H1 (cell line): ENCODE results near the gene OR13H1. TPM values are rescaled to one million over a fixed set of nuclear protein-coding genes. Genes with fewer than 3 reads are reported as not detected.

Experiments used
- CTCF ChIA-PET: fragments of 300-600 bp; sonication (Branson Sonifier 250); formaldehyde crosslinking; loops from one replicate; lab custom pipeline; 2021; ENCODE audit not compliant: partially characterized antibody; lab: Charles Lee
- POLR2A ChIA-PET: fragments of 300-600 bp; sonication (Branson Sonifier 250); formaldehyde crosslinking; loops from one replicate; lab custom pipeline; 2021; ENCODE audit warnings: inconsistent platforms; ENCODE audit not compliant: partially characterized antibody; lab: Charles Lee
- DNase-seq, 2 experiments: peaks; one replicate each; pipeline versions ENCODE4 v3.0.0 to v3.0.0-alpha.2; 2010 to 2022; ENCODE audit warnings: low spot score in 2 of 2, low read depth in 1 of 2, mixed read lengths in 1 of 2
- FAIRE-seq: peaks from 2 replicates; lab custom pipeline; 2011; peaks lifted over from hg19 to GRCh38; lab: Jason Lieb, UNC
- H2AFZ ChIP-seq: 2 replicates; pipeline ENCODE4 v1.8.1; 2012; ENCODE audit warnings: low read length, inconsistent platforms
- H2AK5ac ChIP-seq: 2 replicates; pipeline ENCODE4 v1.6.1; 2013; ENCODE audit warnings: low read depth, low read length
- H2BK120ac ChIP-seq: replicated peaks from 2 replicates; pipeline ENCODE3; 2013; ENCODE audit warnings: low read depth, low read length, inconsistent platforms
- H2BK12ac ChIP-seq: 2 replicates; pipeline ENCODE4 v1.6.1; 2013; ENCODE audit warnings: low read depth, low read length
- H2BK15ac ChIP-seq: 2 replicates; pipeline ENCODE4 v1.6.1; 2013; ENCODE audit warnings: low read length
- H2BK20ac ChIP-seq: 2 replicates; pipeline ENCODE4 v1.6.1; 2013; ENCODE audit warnings: low read length
- H2BK5ac ChIP-seq: 2 replicates; pipeline ENCODE4 v1.6.1; 2013; ENCODE audit warnings: low read depth, low read length
- H3K14ac ChIP-seq: 2 replicates; pipeline ENCODE4 v1.6.1; 2013; ENCODE audit warnings: inconsistent platforms; ENCODE audit not compliant: insufficient read length
- H3K18ac ChIP-seq: 2 replicates; pipeline ENCODE4 v1.6.1; 2013; ENCODE audit warnings: low read length; ENCODE audit errors: extremely low read depth
- H3K23ac ChIP-seq: 2 replicates; pipeline ENCODE4 v1.6.1; 2013; ENCODE audit warnings: inconsistent platforms; ENCODE audit not compliant: insufficient read length
- H3K23me2 ChIP-seq: 2 replicates; pipeline ENCODE4 v1.6.1; 2013; ENCODE audit warnings: low read depth, low read length
- H3K27ac ChIP-seq: 2 replicates; pipeline ENCODE4 v1.6.1; 2011; ENCODE audit warnings: low read depth, low read length, inconsistent platforms
- H3K27me3 ChIP-seq, 4 experiments: replicated peaks in 1 of 4; 1 replicate in 1 of 4; 2 replicates in 3 of 4; pipeline versions ENCODE4 v1.6.1 to v1.8.1; 2011 to 2013; ENCODE audit warnings: low read length in 3 of 4, mild to moderate bottlenecking in 3 of 4, inconsistent platforms in 2 of 4, mixed read lengths in 2 of 4, moderate library complexity in 1 of 4; ENCODE audit not compliant: control insufficient read depth in 3 of 4, insufficient read depth in 3 of 4; ENCODE audit errors: extremely low read depth in 1 of 4
- H3K36me3 ChIP-seq, 4 experiments: 2 replicates each; pipeline versions ENCODE4 v1.6.1 to v1.8.1; 2011 to 2013; ENCODE audit warnings: mild to moderate bottlenecking in 4 of 4, low read length in 3 of 4, moderate library complexity in 2 of 4, control low read depth in 1 of 4, inconsistent platforms in 1 of 4; ENCODE audit not compliant: insufficient read depth in 4 of 4, control insufficient read depth in 2 of 4
- H3K4ac ChIP-seq: replicated peaks from 2 replicates; pipeline ENCODE3; 2013; ENCODE audit warnings: low read length, low read depth, mixed read lengths, inconsistent platforms; ENCODE audit not compliant: insufficient read length
- H3K4me1 ChIP-seq, 4 experiments: replicated peaks in 1 of 4; 1 replicate in 1 of 4; 2 replicates in 3 of 4; pipeline versions ENCODE4 v1.6.1 to v1.8.1; 2011 to 2013; ENCODE audit warnings: low read length in 3 of 4, inconsistent platforms in 2 of 4, mixed read lengths in 1 of 4; ENCODE audit not compliant: insufficient read depth in 4 of 4, control insufficient read depth in 3 of 4
- H3K4me2 ChIP-seq, 2 experiments: 2 replicates each; pipeline versions ENCODE4 v1.6.1 to v1.8.1; 2011 to 2013; ENCODE audit warnings: low read depth in 2 of 2, low read length in 2 of 2, control low read depth in 1 of 2, inconsistent platforms in 1 of 2, mild to moderate bottlenecking in 1 of 2; ENCODE audit not compliant: insufficient read depth in 1 of 2
- H3K4me3 ChIP-seq, 4 experiments: fragments of 200-600, 300-600 bp in 1 of 4; sonication (generic), shearing (Covaris generic), sonication (Bioruptor Twin) in 1 of 4; 2 replicates each; pipeline versions ENCODE4 v1.5.1 to v1.8.1; 2011 to 2016; ENCODE audit warnings: low read length in 4 of 4, low read depth in 3 of 4, control low read depth in 2 of 4, inconsistent platforms in 2 of 4, mild to moderate bottlenecking in 2 of 4, mixed read lengths in 1 of 4, moderate library complexity in 1 of 4; ENCODE audit not compliant: insufficient read depth in 2 of 4; ENCODE audit errors: extremely low read depth in 1 of 4
- H3K56ac ChIP-seq: replicated peaks from 2 replicates; pipeline ENCODE3; 2013; ENCODE audit warnings: low read depth, mild to moderate bottlenecking, mixed read lengths, low read length, inconsistent platforms; ENCODE audit not compliant: insufficient read length
- H3K79me1 ChIP-seq: 2 replicates; pipeline ENCODE4 v1.6.1; 2013; ENCODE audit warnings: low read depth, low read length, control low read depth
- H3K79me2 ChIP-seq, 2 experiments: 2 replicates each; pipeline versions ENCODE4 v1.6.1 to v1.8.1; 2012 to 2013; ENCODE audit warnings: low read length in 2 of 2, mild to moderate bottlenecking in 2 of 2, inconsistent platforms in 1 of 2; ENCODE audit not compliant: insufficient read depth in 2 of 2, control insufficient read depth in 1 of 2
- H3K9ac ChIP-seq, 4 experiments: replicated peaks in 1 of 4; 1 replicate in 1 of 4; 2 replicates in 3 of 4; pipeline versions ENCODE4 v1.6.1 to v1.8.1; 2011 to 2013; ENCODE audit warnings: low read depth in 3 of 4, low read length in 3 of 4, control low read depth in 2 of 4, mild to moderate bottlenecking in 2 of 4, moderate library complexity in 2 of 4, inconsistent platforms in 1 of 4; ENCODE audit errors: extremely low read depth in 1 of 4
- H3K9me3 ChIP-seq, 2 experiments: 2 replicates each; pipeline versions ENCODE4 v1.6.1 to v1.8.1; 2012 to 2013; ENCODE audit warnings: mild to moderate bottlenecking in 2 of 2, moderate library complexity in 2 of 2, control low read depth in 1 of 2, inconsistent platforms in 1 of 2, low read depth in 1 of 2, low read length in 1 of 2, mixed read lengths in 1 of 2; ENCODE audit not compliant: insufficient read depth in 2 of 2
- H4K20me1 ChIP-seq, 2 experiments: replicated peaks in 1 of 2; 2 replicates each; pipeline versions ENCODE3 to v1.8.1; 2011 to 2013; ENCODE audit warnings: inconsistent platforms in 2 of 2, low read length in 2 of 2, mild to moderate bottlenecking in 1 of 2; ENCODE audit not compliant: insufficient read depth in 2 of 2, control insufficient read depth in 1 of 2
- H4K5ac ChIP-seq: 2 replicates; pipeline ENCODE4 v1.6.1; 2013; ENCODE audit warnings: low read length, low read depth, mixed read lengths, inconsistent platforms; ENCODE audit not compliant: insufficient read length
- H4K8ac ChIP-seq: 2 replicates; pipeline ENCODE4 v1.8.0; 2013; ENCODE audit warnings: mild to moderate bottlenecking, moderate library complexity, low read length, inconsistent platforms; ENCODE audit not compliant: insufficient read depth; ENCODE audit errors: extremely low read depth
- H4K91ac ChIP-seq: replicated peaks from 2 replicates; pipeline ENCODE3; 2013; ENCODE audit warnings: low read length, mixed read lengths, inconsistent platforms; ENCODE audit not compliant: insufficient read length
- EGR1 ChIP-seq: IDR thresholded peaks from 2 replicates; pipeline ENCODE4 v1.6.1; 2011; ENCODE audit warnings: low read depth, low read length, borderline replicate concordance
- GABPA ChIP-seq: IDR thresholded peaks from 2 replicates; pipeline ENCODE4 v1.6.1; 2011; ENCODE audit warnings: mild to moderate bottlenecking, low read length, moderate library complexity, borderline replicate concordance; ENCODE audit not compliant: insufficient read depth
- GTF2F1 ChIP-seq: IDR thresholded peaks from 2 replicates; pipeline ENCODE4 v1.6.1; 2012; ENCODE audit warnings: low read depth, low read length, improper control_type of control experiment, borderline replicate concordance
- MAFK ChIP-seq: IDR thresholded peaks from 2 replicates; pipeline ENCODE4 v1.6.1; 2012; ENCODE audit warnings: low read depth, mild to moderate bottlenecking, improper control_type of control experiment, low read length
- NRF1 ChIP-seq: IDR thresholded peaks from 2 replicates; pipeline ENCODE4 v1.6.1; 2011; ENCODE audit warnings: mild to moderate bottlenecking, low read depth, low read length, improper control_type of control experiment
- PHF8 ChIP-seq: fragments of 200-600 bp; sonication (generic); conservative IDR thresholded peaks from 2 replicates; pipeline ENCODE4 v1.7.1; 2012; ENCODE audit warnings: low read depth, mild to moderate bottlenecking, inconsistent platforms, low read length, moderate library complexity
- POLR2A ChIP-seq, 2 experiments: IDR thresholded peaks; 1 replicate in 1 of 2; 2 replicates in 1 of 2; pipeline ENCODE4 v1.6.1; 2011; ENCODE audit warnings: low read depth in 2 of 2, low read length in 2 of 2, mild to moderate bottlenecking in 2 of 2; ENCODE audit errors: control extremely low read depth in 1 of 2
- POLR2AphosphoS5 ChIP-seq: IDR thresholded peaks from 2 replicates; pipeline ENCODE4 v1.6.1; 2011; ENCODE audit warnings: low read depth, low read length
- RFX5 ChIP-seq: IDR thresholded peaks from 2 replicates; pipeline ENCODE4 v1.6.1; 2011; ENCODE audit warnings: low read depth, low read length, improper control_type of control experiment, borderline replicate concordance
- SAP30 ChIP-seq: fragments of 300-600 bp; sonication (generic); IDR thresholded peaks from 2 replicates; pipeline ENCODE4 v1.7.1; 2012; ENCODE audit warnings: low read length, moderate library complexity, mild to moderate bottlenecking, inconsistent platforms; ENCODE audit not compliant: insufficient read depth, insufficient replicate concordance
- SIRT6 ChIP-seq: IDR thresholded peaks from one replicate; pipeline ENCODE4 v1.7.1; 2012; ENCODE audit warnings: low read length, inconsistent platforms
- SP1 ChIP-seq: IDR thresholded peaks from 2 replicates; pipeline ENCODE4 v1.6.1; 2011; ENCODE audit warnings: low read depth, low read length
- SP4 ChIP-seq: IDR thresholded peaks from 2 replicates; pipeline ENCODE4 v1.6.1; 2012; ENCODE audit warnings: low read length, inconsistent platforms
- TBP ChIP-seq: IDR thresholded peaks from 2 replicates; pipeline ENCODE4 v1.6.1; 2011; ENCODE audit warnings: low read depth, low read length, improper control_type of control experiment
- TEAD4 ChIP-seq: IDR thresholded peaks from 2 replicates; pipeline ENCODE4 v1.6.1; 2012; ENCODE audit warnings: low read depth, low read length, inconsistent platforms, mixed read lengths
- WGBS, 2 experiments: shearing (Covaris generic) in 1 of 2; methylation state at CpG; one replicate each; pipeline versions ENCODE4 v1.1.6 to v1.1.7; 2013 to 2015; ENCODE audit warnings: low lambda C conversion rate in 2 of 2, mixed read lengths in 2 of 2, inconsistent platforms in 1 of 2, low coverage in 1 of 2, missing lambda C conversion rate in 1 of 2; ENCODE audit not compliant: insufficient replicate concordance in 2 of 2, insufficient coverage in 1 of 2, insufficient read length in 1 of 2; ENCODE audit errors: extremely low coverage in 1 of 2, missing lambda C conversion rate in 1 of 2; 5-methylcytosine and 5-hydroxymethylcytosine counted together
- polyA plus RNA-seq, 7 experiments: library from polyadenylated mRNA; depleted of rRNA in 3 of 7; stranded (reverse) in 5 of 7; unstranded in 2 of 7; fragments of >200 nt in 5 of 7; fragments of 200-250 nt in 2 of 7; gene quantifications; 1 replicate in 5 of 7; 2 replicates in 1 of 7; 4 replicates in 1 of 7; pipeline versions ENCODE4 v1.2.1 to v1.2.3, GENCODE V29; 2011 to 2013; ENCODE audit warnings: missing spikeins in 2 of 7, mixed read lengths in 2 of 7
- total RNA-seq: library from RNA; stranded (reverse); fragmentation: NEBNext Ultra II Directional; extraction: Animal tissue kit (Norgen Biotek cat#: 25700); gene quantifications from 2 replicates; pipeline ENCODE4 v1.2.1, GENCODE V29; 2021
- TF ChIP-seq, protein P1 (sequence below): IDR thresholded peaks from 2 replicates; pipeline ENCODE4 v1.6.1; 2011; ENCODE audit warnings: low read depth, mild to moderate bottlenecking, low read length; ENCODE audit not compliant: insufficient read depth

Gene OR13H1
- total and polyA plus RNA-seq, 2 of the 8 experiments (the other 6 are each of a cell fraction or from before 2014, with no cell fraction given): not detected

DNA sequence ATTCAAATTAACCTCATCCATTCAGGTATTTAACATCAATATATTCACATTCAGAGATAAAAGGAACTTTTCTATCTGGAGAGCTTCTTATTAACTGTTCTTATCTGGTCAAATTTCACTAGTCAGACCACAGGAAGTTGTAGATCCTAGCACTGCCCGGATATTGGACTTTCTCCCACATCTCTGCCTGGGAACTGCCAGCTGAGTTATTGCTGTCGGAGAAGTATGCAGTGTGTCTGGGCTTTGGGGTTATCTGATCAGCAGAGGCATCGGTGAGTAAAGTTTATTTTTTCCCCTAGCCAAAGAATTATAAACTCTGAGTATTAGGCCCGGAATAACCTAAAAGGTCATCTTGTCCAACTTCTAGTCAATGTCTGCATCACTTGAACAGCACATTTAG lies 45.1 kb downstream of the OR13H1 start:
- Histone ChIP-seq H3K14ac (no peak overlapping the region), H4K91ac (no peak overlapping the region), H3K27ac (no peak overlapping the region), H2BK5ac (no peak overlapping the region), H2BK15ac (no peak overlapping the region), H3K9ac (no peak overlapping the region), H3K36me3 (no peaks in the 10 kb centered on the region), H2BK120ac (no peak overlapping the region), H3K79me1 (no peaks in the 10 kb centered on the region), H3K4me3 (no peak overlapping the region), H2BK12ac (no peak overlapping the region), H3K23me2 (no peaks in the 10 kb centered on the region), H3K23ac (no peak overlapping the region), H3K79me2 (no peaks in the 10 kb centered on the region), H4K8ac (no peak overlapping the region), H4K20me1 (no peaks in the 10 kb centered on the region), H3K4me1 (no peaks in the 10 kb centered on the region), H3K4ac (no peak overlapping the region), H3K27me3 (no peaks in the 10 kb centered on the region), H4K5ac (no peak overlapping the region), H3K18ac (no peak overlapping the region), H2AFZ (no peak overlapping the region), H3K4me2 (no peak overlapping the region), H2BK20ac (no peak overlapping the region), H3K56ac (no peak overlapping the region), H2AK5ac (no peak overlapping the region), H3K9me3 (no peaks in the 10 kb centered on the region)
- CTCF ChIA-PET: no interaction called here
- POLR2A ChIA-PET: interaction anchor here (1.3 kb wide), 1 partner anchor 15 kb away, joined by 4 read pairs; no protein-coding TSS in a partner anchor
- DNase-seq (no peak), FAIRE-seq (no peak)
- WGBS, 2 experiments: 94% methylated on average over 4 of the region's 4 CpGs; no CpG with 5 or more reads in 1 of the 2 experiments
- TF ChIP-seq SP4 (no peak), POLR2A (IDR thresholded peaks at IDR 0.05; ENCODE audit: control extremely low read depth in 1 of 2, low read depth in 2 of 2, low read length in 2 of 2) (no peak), SIRT6 (no peak), PHF8 (no peak), MAFK (no peak), TEAD4 (no peak), SP1 (no peak), GABPA (no peak), SAP30 (no peak), NRF1 (no peak), RFX5 (no peak), GTF2F1 (no peak), EGR1 (no peak), TBP (no peak), POLR2AphosphoS5 (no peak)
- TF ChIP-seq, protein P1, sequence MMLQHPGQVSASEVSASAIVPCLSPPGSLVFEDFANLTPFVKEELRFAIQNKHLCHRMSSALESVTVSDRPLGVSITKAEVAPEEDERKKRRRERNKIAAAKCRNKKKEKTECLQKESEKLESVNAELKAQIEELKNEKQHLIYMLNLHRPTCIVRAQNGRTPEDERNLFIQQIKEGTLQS: no peak
